M059J (cell line): ENCODE results near the gene GPNMB. TPM values are rescaled to one million over a fixed set of nuclear protein-coding genes. Genes with fewer than 3 reads are reported as not detected.

Source experiments
- DNase-seq: peaks from one replicate; pipeline ENCODE4 v3.0.0-alpha.2; 2012; ENCODE audit warnings: low read depth
- total RNA-seq: library from RNA; depleted of rRNA; stranded (reverse); fragments of >200 nt; shearing (Covaris generic); gene quantifications from 2 replicates; pipeline ENCODE4 v1.2.3, GENCODE V29; 2014

Gene GPNMB
- total RNA-seq, 1 experiment from 2014 or later = 11.0 TPM

DNA sequence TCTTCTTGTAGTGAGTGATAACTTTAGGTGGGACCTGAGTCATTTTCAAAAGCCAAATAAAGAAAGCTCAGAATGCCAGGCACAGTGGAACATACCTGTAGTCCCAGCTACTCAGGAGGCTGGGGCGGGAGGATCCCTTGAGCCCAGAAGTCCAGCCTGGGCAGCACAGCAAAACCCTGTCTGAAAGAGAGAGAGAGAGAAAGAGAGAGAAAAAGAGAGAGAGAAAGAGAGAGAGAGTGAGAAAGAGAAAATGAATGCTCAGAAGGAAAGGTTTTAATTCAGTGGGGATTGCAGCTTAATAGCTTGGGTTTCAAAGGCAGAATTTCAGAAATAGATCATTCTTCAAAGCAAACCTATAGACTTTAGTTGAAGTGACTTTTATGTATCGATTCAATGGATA, 25.7 kb downstream of the GPNMB start:
- no peak for DNase-seq

DNA sequence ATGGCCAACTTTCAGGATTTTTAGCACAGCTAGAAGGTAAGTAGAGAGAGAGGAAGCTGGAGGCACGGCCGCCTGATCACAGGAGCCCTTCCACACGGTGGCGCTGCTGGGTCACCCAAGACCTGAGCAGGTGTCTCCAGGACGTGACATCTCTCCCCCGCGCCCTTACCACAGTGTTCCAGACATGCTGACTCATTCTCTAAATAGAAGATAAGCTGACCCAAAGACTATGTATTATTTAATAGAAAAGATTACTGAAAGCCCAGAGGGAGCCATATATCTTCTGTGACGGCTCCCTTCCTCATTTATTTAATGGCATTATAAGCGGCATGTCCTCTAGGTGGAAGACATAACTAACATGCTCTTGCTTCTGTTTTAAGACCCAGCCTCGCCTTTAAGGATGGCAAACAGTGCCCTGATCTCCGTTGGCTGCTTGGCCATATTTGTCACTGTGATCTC, 26.6 kb downstream of the GPNMB start:
- peak; percentile 97 for DNase-seq

DNA sequence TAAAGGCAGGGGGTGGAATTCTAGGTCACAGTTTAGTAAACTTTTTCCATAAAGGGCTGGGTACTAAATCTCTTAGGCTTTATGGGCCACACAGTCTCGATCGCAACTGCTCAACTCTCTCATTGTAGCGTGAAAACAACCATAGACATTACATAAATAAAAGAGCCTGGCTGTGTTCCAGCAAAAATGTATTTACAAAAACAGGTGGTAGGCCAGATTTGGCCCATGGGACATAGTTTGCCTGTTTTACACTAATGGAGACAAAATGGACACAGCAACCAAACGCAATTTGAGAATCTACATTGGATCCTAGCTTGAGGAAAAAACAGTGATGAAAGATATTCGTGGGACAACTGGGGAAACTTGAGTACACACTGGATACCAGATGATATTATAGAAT, 29.3 kb downstream of the GPNMB start:
- no peak for DNase-seq

DNA sequence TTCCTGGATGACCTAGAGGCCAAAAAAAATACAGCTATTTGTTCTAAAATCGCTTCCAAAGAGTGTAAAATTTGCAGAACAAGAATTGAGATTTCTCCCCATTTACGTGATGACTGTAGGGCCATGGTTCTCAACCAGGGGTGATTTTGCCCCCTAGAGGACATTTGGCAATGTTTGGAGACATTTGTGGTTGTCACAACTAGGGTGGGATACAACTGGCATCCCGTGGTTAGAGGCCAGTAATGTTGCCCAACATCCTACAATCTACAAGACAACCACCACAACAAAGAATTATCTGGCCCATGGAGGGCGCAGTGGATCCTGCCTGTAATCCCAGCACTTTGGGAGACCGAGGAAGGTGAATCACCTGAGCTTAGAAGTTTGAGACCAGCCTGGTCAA, 29.8 kb downstream of the GPNMB start:
- peak; percentile 15 for DNase-seq

DNA sequence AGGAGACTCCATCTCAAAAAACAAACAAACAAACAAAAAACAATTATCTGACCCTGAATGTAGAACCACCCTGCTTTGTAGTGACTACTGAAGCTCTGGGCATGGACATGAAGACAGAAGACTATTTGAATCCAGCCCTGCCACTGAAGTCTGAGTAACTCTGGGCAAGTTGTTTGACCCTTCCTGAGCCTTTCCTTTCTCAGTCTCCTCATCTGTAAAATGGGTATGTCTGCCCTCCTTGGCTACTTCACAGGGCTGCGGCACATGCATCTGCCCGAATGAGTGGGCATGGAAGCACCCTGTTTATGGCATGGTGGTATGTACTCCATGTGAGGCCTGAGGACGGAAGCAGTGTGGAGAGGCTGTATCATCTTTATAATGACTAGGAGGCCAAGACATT, 30.4 kb downstream of the GPNMB start:
- no peak for DNase-seq

DNA sequence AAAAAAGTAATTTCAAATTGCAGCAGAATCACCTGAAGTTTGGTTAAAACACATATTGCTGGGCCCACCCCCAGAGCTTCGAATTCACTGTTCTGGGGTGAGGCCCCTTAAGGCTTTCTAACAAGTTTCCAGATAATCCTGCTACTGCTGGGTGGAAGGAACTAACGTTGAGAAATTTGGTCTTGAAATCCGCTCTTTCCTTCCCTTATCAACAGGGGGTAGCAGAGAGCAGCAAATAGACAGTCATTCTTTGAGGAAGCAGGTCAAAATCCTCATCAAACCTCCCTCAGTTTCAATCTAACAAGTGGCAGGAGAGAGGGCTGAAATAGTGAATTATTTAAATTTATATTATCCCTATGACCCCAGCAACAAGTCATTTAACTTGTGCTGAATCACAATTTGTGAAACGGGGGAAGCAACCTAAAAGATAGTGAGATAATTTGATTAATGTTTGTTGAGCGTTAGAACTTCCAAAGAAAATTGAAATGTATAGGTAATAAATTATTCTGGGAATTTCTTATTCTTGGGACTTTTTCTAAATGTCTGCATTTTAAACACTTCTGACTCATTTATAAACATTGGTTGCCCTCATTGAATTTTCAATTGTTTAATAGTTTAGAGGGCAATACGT, 30.9 kb downstream of the GPNMB start:
- DNase-seq = peak; percentile 79

DNA sequence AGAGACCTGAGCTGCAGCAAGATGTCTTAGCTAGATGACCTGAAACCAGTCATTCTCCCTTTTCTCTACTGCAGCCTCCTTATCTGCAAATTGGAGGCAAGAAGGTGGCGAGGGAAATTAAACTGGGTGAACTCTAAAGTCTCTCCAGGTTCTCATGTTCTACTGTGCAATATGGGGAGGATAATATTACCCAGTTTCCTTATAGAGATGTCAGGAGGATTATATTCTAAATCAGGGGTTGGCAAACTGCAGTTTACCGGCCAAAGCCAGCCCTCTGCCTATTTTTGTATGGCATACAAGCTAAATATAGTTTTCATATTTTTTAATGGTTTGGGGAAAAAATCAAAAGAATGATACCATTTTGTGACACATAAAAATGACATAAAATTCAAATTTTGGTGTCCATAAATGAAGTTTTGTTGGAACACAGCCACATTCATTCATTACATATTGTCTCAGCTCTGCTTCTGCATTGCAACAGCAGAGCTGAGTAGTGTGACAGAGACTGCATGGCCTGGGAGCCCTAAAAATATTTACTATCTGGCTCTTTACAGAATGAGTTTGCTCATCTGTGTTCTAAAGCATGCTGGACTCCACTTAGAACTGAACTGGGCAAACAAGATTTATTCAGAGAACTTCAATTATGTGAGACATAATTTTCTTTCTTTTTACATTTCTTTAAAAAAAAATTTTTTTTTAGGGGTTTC, 33.4 kb downstream of the GPNMB start:
- no peak for DNase-seq

DNA sequence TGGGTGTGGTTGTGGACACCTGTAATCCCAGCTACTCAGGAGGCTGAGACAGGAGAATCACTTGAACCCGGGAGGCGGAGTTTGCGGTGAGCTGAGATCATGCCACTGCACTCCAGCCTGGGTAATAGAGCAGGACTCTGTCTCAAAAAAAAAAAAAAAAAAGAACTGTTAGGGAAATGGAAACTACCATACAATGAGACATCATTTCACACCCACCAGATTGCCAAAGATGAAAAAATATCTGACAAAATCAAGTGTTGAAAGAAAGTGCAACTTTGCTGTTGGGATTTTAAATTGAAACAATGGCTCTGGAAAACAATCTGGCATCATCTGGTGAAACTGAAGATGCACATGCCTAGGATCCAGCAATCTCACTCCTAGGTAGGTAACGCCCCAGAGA, 36.5 kb downstream of the GPNMB start:
- DNase-seq = no peak

DNA sequence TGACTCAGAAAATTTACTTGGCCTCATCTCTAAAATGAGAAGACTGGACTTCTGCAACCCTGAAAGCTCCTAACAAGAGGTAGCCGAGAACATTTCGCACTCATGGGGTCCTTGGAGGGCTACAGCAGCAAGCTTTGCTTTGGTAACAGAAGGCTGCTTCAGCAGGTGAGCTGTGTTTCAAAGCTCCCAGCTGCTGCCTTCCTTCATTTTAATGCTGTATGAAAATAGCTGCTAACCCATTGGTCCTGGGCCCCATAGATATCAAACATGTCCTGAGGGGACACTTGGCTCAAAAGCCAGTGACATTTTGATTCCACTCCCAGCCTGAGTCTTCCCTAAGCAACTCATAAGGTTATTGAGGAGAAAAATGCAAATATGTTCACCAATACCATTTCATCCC, 38.3 kb downstream of the GPNMB start:
- no peak for DNase-seq

DNA sequence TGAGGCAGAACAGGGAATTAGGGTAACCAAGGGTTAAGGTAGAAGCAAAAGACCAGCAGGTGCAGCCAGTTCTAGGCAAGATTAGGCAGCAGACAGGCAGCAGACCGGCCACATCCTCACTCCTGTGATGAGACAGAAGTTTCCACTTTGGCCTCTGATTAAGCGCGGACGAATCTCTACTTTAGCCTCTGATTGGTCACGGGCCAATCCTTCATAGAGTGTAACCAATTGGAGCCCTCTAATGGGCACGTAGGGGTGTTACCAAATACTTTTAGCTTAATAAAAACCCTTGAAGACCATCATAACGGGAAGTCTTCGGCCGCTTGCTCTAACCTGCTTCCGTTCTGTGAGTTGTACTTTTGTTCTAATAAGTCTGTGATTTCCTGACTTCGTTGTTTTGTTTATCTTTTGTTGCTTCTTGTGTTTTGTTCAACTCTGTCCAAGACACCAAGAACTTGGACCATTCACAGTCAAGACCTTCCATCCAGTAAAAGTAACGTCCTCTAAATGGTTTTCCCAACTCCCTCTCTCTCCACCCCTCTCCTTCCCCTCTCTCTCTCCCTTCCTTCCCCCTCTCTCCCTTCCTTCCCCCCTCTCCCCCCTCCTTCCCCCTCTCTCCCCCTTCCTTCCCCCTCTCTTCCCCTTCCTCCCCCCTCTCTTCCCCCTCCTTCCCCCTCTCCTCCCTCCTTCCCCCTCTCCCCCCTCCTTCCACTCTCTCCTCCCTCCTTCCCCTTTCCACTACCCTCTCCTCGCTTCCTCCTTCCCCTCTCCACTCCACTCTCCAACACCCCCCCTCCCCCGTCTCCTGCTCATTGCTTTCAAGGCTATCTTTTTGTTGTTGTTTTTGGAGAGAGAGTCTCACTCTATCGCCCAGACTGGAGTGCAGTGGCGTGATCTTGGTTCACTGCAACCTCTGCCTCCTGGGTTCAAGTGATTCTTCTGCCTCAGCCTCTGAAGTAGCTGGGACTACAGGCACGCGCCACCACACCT, 39.4 kb downstream of the GPNMB start:
- no peak for DNase-seq

DNA sequence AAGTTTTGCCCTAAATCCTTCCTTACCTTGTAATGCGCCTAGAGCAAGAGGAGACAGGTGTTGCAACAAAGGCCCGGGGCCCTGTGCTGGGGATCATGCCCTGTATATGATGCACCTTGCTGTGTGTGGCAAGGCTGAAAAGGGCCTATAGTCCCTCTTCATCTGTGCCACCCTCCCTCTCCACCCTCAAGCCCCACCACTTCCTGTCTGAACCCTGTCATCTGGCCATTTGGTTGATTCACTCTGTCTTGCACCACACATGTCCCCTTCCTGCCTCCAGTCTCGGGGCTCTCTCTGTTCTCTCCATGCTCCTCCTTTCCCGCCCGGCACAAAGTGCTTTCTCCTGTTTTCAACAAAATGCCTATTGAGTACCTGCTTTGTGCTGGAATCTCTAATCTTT, 41.0 kb downstream of the GPNMB start:
- no peak for DNase-seq

DNA sequence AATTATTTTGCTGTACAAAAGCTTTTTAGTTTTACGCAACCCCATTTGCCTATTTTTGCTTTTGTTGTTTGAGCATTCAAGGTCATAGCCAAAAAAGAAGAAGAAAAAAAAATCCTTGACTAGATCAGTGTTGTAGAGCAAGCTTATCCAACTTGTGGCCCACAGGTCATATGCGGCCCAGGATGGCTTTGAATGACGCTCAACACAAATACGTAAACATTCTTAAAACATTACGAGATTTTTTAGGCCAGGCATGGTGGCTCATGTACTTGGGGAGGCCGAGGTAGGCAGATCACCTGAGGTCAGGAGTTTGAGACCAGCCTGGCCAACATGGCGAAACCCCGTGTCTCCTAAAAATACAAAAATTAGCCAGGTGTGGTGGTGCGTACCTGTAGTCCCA, 44.4 kb downstream of the GPNMB start:
- DNase-seq = no peak

DNA sequence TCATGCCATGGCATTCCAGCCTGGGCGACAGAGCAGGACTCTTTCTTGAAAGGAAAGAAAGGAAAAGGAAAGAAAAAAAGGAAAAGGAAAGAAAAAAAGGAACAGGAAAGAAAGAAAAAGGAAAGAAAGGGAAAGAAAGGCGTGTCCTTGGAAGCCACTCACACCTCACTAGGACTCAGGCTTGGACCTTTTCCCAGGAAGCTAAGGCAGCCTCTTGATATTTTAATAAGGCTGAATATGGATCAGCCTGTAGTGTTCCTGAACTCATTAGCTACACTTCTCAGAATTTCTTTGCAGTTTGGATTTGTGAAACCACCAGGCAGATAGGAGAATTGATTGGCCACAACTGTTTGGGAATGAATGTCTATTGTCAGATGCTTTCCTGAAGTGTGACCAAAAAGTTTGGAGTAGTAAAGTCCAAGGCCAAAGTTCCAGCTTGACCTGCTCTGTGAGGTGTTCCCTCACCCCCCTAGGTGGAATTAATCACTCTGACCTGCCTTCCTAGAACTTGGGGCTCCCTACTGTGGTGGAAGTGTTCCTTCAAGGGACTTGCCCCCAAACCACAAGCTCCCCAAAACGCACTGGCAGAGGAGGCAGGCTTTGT, 45.5 kb downstream of the GPNMB start:
- DNase-seq = no peak

DNA sequence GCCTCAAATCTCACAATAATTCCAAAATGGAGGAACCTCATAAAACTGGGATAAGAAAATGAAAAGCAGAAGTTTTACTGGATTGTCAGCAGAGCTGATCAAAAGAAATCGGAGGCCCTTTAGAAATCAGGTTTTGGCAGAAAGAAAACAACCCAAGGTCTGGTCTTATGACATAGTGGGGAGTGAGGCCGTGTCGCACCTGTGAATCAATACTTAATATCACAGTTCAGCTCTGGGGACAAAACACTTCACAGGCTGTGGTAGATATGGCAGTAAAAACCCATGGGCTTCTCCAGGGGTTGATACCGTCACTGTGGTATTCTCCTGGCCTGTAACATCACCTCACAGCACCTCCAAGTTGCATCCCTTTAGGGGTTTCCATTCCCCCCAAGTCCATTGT, 46.0 kb downstream of the GPNMB start:
- DNase-seq = no peak

DNA sequence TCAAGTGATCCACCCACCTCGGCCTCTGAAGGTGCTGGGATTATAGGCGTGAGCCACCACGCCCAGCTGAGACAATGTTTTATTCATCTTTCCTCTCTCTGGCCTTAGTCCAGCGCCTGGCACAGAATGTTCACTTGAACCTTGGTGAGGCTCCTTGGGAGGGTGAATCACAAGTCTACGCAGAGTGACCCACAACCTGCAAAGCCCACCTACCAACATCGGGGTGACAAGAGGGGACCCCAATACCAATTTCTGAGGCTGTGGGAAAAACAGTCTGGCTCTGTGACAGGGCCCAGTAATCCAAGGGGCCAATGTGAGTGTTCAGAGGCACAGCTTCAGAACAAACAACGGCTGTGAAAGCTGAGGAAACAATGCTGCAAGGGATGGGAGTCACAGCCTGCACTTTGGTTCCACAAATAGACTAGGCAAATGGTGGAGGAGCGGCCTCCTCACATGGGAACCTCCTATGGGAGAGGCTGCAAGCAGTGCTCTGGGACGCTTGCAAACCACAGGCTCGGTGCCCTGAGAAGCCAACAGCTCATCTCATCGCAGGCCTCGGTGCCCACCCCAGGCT, 47.0 kb downstream of the GPNMB start:
- no peak for DNase-seq

DNA sequence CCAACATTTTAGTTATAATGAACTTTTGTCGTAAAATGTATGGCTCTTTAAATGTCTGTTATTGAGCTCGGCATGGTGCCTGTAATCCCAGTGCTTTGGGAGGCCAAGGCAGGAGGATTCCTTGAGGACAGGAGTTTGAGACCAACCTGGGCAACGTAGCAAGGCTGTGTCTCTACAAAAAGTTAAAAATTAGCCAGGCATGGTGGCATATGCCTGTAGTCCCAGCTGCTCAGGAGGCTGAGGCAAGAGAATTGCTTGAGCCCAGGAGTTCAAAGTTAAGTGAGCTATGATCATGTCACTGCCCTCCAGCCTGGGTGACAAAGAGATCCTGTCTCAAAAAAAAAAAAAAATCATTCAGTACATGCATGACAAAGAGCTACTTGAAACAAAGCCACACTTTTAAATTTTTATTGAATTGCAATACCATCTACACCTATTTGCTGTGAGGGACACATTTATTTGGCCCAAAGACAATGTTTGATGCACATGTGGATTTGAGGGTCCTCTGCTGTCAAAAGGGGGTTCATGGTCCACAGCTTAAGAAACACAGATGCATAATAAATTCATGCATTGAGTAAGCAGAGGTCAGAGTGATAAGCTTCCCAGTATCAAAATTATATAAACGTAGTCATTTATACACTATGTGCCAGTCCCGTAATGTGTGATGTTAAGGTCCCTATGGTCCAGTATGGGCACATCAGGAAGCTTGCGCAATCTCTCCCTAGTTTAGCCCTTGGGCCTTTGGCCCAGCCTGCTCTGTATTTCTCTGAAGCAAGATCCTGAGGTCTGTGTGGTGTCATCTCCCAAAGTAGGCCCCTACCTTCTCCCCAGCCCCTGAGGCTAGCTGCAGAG, 48.2 kb downstream of the GPNMB start:
- no peak for DNase-seq

DNA sequence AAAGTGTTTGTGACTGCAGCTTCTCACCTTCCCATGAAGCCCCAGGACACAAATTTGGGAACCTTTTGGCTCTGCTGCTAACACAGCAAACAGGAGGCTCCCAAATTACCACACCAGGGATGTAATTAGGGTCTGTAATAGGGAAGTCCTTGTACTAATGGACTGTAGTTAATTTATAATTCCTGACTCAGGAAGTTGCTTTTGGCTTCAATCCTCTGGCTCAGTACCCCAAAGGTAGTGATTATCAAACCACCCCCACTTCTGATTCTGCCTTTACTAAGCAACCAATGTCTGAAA, 48.8 kb downstream of the GPNMB start:
- DNase-seq = no peak

DNA sequence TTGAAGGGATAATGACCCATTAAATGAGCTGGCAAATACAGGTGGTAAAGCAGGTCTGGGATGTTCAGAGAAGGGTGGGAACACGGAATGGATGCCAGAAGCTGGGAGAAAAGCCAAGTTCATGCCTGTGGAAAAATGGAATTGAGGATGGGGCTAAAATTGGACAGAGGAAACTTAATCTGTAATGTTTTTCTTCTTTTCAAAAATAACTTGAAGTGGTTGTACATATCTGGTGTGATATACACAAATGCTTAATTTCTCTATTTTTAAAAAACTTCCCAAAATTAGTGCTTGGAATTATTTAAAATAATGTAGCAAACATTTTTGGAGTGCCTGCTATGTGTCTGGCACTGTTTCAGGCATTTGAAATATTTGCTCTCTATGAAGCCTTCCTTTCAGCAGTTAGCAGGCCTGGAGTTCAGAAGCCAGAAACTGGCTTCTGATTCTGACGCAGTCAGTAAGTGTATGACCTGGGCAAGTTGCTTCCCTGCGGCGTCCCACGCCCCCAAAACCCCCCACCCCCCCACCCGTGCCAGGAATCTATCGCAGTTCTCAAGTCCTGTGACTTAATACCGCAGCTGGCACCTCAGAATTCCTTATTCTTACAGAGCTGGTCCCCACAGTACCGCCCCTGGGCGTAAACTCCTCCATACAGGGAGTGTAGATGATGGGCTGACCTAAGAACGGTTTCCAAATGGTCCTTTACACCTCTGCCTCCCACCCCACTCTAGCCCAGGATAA, 51.7 kb downstream of the GPNMB start:
- DNase-seq = peak; percentile 69

DNA sequence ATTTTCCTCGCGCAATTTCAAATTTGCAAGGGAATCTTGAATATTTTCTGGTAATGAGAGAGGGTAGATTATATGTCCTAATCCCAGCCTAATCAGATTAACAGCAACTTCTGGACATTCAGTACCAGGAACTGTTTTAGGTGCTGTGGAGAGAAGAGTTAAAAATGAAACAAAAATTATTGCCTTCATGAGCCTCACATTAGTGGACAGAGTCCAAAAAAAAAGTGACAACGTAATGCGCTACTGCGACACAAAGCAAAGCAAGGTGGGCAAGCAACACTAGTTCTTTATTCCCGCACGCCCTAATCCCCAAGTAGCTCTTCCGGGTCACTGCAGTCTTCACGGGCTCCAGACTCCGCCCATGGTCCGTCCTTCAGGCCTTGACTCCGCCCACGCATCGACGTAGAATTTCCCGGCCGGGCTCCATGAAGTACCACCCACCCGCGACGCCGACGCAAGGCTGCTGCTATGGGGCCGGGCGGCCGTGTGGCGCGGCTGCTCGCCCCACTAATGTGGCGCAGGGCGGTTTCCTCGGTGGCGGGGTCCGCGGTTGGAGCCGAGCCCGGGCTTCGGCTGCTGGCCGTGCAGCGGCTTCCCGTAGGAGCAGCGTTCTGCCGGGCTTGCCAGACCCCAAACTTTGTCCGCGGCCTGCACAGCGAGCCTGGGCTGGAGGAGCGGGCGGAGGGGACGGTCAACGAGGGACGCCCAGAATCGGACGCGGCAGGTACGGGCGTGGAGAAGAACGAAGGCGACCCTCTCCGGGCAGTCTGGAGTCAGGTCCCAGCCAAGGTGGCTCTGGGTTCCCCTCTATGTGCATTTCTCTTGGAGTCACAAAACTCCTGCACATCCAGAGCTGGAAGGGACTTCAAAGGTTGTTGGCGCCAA, 52.6 kb downstream of the GPNMB start, which contains the start of gene MALSU1:
MALSU1 (plus strand) TSS at position 455 of the 885 bp plus-strand sequence; CDS start at position 469, 14 bp downstream.
- DNase-seq = peak; percentile 96
